Left kidney (tissue), 2 donors: ENCODE measurements around the gene PERCC1. TPM values are rescaled to one million over a fixed set of nuclear protein-coding genes. Genes with fewer than 3 reads are reported as not detected.
"Not testable (repeated sequence)": the region's sequence is repeated elsewhere in the genome, so short reads cannot be mapped to it uniquely, and the experiment has no call there.

Source experiments
- DNase-seq: peaks from one replicate; pipeline ENCODE4 v3.0.0-alpha.2; 2013
- polyA plus RNA-seq: library from polyadenylated mRNA; unstranded; fragments of 120-200 nt; gene quantifications from one replicate; pipeline ENCODE4 v1.2.1, GENCODE V29; 2013; ENCODE audit not compliant: insufficient read length

PERCC1 gene
- polyA plus RNA-seq, 1 donor: 0.20 TPM

- DNase-seq: no peak
Observed at GRCh38 chr16:1434644-1435592, 4.0 kb downstream of the PERCC1 start.

- DNase-seq: no peak
Observed at GRCh38 chr16:1435921-1436697, 5.2 kb downstream of the PERCC1 start.

- DNase-seq: no peak
Observed at GRCh38 chr16:1436731-1437355, 6.0 kb downstream of the PERCC1 start.

GRCh38 chr16:1437606-1438005, 6.7 kb downstream of the PERCC1 start:
- DNase-seq: no peak

- DNase-seq: no peak
Observed at GRCh38 chr16:1438229-1439057, 7.6 kb downstream of the PERCC1 start.

GRCh38 chr16:1439058-1439698, 8.3 kb downstream of the PERCC1 start:
- DNase-seq: no peak

GRCh38 chr16:1439699-1440074, 8.8 kb downstream of the PERCC1 start:
- DNase-seq: not testable (repeated sequence)

GRCh38 chr16:1441391-1441829, 10.5 kb downstream of the PERCC1 start:
- no peak for DNase-seq

- no peak for DNase-seq
Observed at GRCh38 chr16:1442697-1443096, 11.8 kb downstream of the PERCC1 start.

- DNase-seq: no peak
Observed at GRCh38 chr16:1443403-1443973, 12.6 kb downstream of the PERCC1 start.

- DNase-seq: no peak
Observed at GRCh38 chr16:1443980-1444729, 13.3 kb downstream of the PERCC1 start, which contains the start of gene CCDC154. Gene CCDC154, minus strand, starts transcription at chr16:1444556. Its CDS starts 234 bp downstream, at chr16:1444322.

GRCh38 chr16:1444730-1445517, 14.0 kb downstream of the PERCC1 start:
- DNase-seq: no peak

- no peak for DNase-seq
Observed at GRCh38 chr16:1445518-1446203, 14.8 kb downstream of the PERCC1 start.

GRCh38 chr16:1446296-1447080, 15.6 kb downstream of the PERCC1 start:
- no peak for DNase-seq

GRCh38 chr16:1447965-1448364, 17.1 kb downstream of the PERCC1 start:
- no peak for DNase-seq

- no peak for DNase-seq
Observed at GRCh38 chr16:1448536-1449116, 17.7 kb downstream of the PERCC1 start.

GRCh38 chr16:1449201-1449788, 18.4 kb downstream of the PERCC1 start:
- no peak for DNase-seq
